Measurements from ENCODE around the gene NFKBIB.
A peak's percentile ranks its signal among the peaks of the same experiment; 100 is the strongest.

Gene NFKBIB

DNA sequence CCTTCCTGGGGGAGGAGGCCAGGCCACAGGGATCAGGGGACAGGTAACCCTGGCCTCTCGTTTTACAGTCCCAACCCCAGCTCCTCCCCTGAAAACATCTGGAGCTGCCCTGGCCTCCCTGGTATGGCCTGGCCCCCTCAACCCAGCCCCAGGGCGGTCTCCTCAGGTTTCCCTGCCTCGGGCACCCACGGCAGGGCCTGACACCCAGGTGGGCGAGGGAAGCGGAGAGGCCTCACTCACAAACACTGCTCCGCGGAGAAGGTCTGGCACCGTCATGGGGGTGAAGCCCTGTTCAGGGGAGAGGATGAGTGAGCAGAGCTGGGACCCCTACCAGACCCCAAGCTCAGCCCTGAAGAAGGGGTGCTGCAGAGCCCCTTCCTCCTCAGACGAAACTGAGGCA, 18.8 kb downstream of the NFKBIB start:
- DNase-seq (no peak), ATAC-seq (replicated peaks) (no peak)
- H3K27me3 Mint-ChIP-seq = no peaks in the 10 kb centered on the region
- H3K9me3 Mint-ChIP-seq = no peaks in the 10 kb centered on the region
- no peak overlapping the region for H3K4me3 Mint-ChIP-seq
- H3K4me1 Mint-ChIP-seq (ENCODE audit: low read depth in 2 of 2) = peaks cover 0 to 3% of the 10 kb centered on the region in 2 donors
- H3K27ac Mint-ChIP-seq = no peak overlapping the region
- H3K36me3 Mint-ChIP-seq (ENCODE audit: insufficient read depth) = peaks cover 7% of the 10 kb centered on the region

DNA sequence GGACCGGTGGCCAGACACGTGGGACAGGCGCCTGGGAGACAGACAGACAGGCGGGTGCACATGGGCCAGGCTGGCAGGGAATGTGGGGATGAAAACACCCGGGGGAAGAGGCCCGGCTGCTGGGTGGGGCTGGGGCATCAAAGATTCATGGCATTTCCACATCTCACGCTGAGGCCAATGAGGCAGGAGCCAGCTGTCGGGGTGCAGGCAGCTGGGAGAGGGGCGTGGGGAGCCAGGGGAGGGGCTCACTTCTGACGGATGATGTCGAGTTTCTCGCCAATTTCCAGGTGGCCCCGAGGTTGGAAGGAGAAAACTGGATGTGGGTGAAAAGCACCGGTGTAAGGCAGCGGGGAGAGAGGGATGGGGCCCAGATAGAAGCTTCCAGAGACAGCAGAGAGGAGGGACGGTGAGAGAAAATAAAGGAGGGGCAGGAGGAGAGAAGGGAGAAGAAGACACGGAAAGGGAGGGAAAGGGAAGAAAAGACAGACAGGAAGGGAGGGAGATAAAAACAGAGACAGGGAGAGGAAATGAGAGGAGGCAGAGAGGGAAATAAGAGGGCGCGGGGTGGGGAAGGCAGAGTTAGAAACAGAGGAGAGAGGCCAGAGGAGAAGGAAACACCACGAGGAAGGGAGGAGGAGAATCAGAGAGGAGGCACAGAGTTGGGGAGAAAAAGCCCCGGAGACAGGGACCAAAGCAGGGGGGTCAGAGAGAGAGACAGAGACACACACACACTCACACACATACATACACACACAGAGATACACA, 20.2 kb downstream of the NFKBIB start:
- ATAC-seq (replicated peaks) (no peak), DNase-seq (no peak)
- H3K36me3 Mint-ChIP-seq (ENCODE audit: insufficient read depth) = peaks cover 7% of the 10 kb centered on the region
- no peaks in the 10 kb centered on the region for H3K9me3 Mint-ChIP-seq
- no peaks in the 10 kb centered on the region for H3K27me3 Mint-ChIP-seq
- no peak overlapping the region for H3K4me3 Mint-ChIP-seq
- H3K4me1 Mint-ChIP-seq (ENCODE audit: low read depth in 2 of 2) = peaks cover 5 to 10% of the 10 kb centered on the region in 2 donors
- H3K27ac Mint-ChIP-seq = no peak overlapping the region

DNA sequence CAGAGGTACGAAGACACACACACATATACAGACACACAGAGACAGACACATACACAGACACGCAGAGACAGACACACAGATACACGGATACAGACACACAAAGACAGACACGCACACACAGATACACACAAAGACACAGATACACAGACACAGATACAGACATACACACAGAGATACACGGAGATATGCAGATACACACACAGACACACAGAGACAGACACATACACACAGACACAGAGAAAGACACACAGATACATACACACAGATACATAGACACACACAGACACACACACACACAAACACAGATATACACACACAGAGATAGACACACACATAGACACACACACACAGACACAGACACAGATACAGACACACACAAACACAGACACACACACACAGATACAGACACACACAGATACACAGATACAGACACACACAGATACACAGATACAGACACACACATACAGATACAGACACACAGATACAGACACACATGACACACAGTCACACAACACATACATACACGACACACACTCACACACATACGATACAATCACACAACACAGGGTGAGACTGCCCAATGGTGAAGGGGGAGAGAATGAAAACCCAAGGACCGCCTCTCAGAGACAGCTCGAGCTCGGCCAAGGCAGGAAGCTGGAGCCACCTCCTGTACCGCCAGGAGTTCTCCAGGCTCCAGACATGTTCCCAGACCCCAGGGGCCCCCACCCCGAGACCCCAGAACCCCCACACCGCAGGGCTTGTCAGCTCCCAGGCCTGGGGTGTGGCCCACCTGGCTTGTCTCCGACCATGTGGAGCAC, 21.0 kb downstream of the NFKBIB start:
- H3K27me3 Mint-ChIP-seq = no peaks in the 10 kb centered on the region
- DNase-seq (no peak), ATAC-seq (replicated peaks) (no peak)
- H3K4me1 Mint-ChIP-seq (ENCODE audit: low read depth in 2 of 2) = peaks cover 10 to 14% of the 10 kb centered on the region in 2 donors
- no peak overlapping the region for H3K27ac Mint-ChIP-seq
- H3K4me3 Mint-ChIP-seq = no peak overlapping the region
- peaks cover 7% of the 10 kb centered on the region for H3K36me3 Mint-ChIP-seq (ENCODE audit: insufficient read depth)
- no peaks in the 10 kb centered on the region for H3K9me3 Mint-ChIP-seq

DNA sequence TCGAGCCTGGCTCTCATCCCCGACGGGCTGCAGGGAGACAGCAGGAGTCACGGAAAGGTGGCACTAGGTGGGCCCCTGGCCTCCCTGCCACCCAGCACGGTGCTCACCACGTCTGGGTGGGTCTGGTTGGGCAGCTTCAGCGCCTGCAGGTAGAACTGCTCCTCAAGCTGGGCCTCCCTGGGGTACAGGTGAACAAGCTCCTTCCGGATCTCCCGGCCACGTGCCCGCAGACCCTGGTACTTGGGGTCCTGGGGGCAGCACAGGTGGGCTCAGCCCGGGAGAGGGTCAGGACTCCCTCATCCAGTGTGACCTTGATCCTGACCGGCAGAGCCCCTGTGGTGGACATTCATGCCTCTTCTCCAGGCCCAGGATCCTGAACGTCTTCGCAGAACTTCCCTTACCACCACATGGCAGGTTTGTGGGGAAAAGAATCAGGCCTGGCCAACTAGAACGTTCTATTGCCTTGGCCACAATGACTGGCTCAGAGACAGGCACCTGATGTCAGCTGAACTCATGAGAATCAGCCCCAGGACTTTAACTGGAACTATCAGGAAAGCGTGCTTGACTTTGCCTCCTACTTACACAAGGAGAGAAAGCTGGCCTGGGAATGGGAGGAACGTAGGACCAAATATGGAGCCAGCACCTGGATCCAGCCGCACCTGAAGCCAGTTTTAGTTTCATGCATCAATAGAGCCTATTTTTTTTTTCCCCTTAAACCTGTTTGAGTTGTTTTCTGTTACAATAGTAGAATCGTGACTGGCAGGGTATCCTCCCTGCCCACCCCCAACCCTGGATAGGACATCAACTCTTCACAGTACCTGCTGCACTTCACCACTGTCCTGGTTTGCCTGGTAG, 21.9 kb downstream of the NFKBIB start:
- Mint-ChIP-seq H3K27ac (peak overlapping the region in 1 of 2 donors; percentile 14), H3K27me3 (no peaks in the 10 kb centered on the region), H3K4me1 (ENCODE audit: low read depth in 2 of 2) (peaks cover 17 to 18% of the 10 kb centered on the region in 2 donors), H3K4me3 (no peak overlapping the region), H3K36me3 (ENCODE audit: insufficient read depth) (peaks cover 10% of the 10 kb centered on the region), H3K9me3 (no peaks in the 10 kb centered on the region)
- ATAC-seq (replicated peaks) = no peak
- no peak for DNase-seq

DNA sequence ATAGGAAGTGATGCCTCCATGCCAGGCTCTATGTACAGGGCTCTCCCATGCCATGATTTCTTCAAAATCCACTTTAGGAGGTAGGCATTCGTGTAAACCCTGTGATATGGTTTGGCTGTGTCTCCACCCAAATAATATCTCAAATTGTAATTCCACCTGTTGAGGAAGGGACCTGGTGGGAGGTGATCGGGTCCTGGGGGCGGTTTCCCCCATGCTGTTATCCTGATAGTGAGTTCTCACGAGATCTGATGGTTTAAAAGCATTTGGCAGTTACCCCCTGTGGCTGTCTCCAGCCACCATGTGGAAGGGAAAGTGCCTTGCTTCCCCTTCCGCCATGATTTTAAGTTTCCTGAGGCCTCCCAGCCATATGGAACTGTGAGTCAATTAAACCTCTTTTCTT, 22.7 kb downstream of the NFKBIB start:
- peaks cover 10% of the 10 kb centered on the region for H3K36me3 Mint-ChIP-seq (ENCODE audit: insufficient read depth)
- H3K4me1 Mint-ChIP-seq (ENCODE audit: low read depth in 2 of 2) = peaks cover 17 to 18% of the 10 kb centered on the region in 2 donors
- peak overlapping the region in 1 of 2 donors; percentile 14 for H3K27ac Mint-ChIP-seq
- ATAC-seq (replicated peaks) = no peak
- DNase-seq = no peak
- H3K4me3 Mint-ChIP-seq = no peak overlapping the region
- no peaks in the 10 kb centered on the region for H3K27me3 Mint-ChIP-seq
- H3K9me3 Mint-ChIP-seq = no peaks in the 10 kb centered on the region

DNA sequence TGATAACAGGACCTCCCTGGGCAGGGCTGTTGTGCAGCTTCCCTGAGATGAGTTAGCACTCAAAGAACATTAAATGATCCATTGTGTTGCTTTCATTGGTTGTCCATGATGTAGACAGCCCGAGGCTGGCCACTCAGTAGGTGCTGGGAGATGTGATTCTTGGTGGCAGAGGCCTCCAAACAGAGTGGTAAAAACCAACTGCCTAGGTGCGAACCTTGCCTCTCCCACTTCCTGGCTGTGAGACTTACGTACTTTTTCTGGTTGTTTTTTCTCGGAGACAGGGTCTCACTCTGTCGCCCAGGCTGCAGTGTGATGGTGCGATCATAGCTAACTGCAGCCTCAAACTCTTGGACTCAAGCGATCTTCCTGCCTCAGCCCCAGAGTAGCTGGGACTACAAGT, 24.6 kb downstream of the NFKBIB start:
- Mint-ChIP-seq H3K36me3 (ENCODE audit: insufficient read depth) (peaks cover 12% of the 10 kb centered on the region), H3K9me3 (no peaks in the 10 kb centered on the region), H3K27me3 (no peaks in the 10 kb centered on the region), H3K4me3 (peak overlapping the region; percentile 8 to 42), H3K4me1 (ENCODE audit: low read depth in 2 of 2) (peaks cover 30 to 33% of the 10 kb centered on the region in 2 donors), H3K27ac (peak overlapping the region; percentile 82 to 92)
- ATAC-seq (replicated peaks) (peak; percentile 88), DNase-seq (peak; percentile 48 to 63 (median 52))

DNA sequence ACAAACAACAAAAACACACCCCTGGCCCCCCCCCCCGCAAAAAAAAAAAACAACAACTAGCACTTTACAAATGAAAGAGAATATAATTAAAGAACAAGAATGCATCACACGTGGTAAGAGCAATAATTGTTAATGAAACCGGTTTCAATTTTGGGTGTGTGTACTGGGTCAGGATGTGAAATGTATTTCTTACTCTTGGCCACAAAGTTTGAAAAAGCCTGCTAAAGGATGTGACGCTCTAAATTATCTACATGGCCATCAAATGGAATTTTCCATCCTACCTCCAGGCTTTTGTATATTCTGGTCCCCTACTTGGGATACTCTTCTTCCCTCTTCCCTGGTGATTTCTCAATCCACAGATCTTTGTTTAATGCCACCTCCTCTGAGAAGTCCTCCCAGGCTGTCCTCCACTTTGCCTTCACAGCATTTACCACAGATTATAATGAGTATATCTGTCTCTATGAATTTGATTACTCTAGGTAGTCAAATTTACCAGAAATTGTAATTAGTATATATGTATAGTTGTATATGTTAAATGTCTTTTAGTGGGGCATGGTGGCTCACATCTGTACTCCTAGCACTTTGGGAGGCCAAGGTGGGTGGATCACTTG, 28.7 kb downstream of the NFKBIB start:
- H3K27me3 Mint-ChIP-seq = no peaks in the 10 kb centered on the region
- no peaks in the 10 kb centered on the region for H3K9me3 Mint-ChIP-seq
- H3K36me3 Mint-ChIP-seq (ENCODE audit: insufficient read depth) = peaks cover 26% of the 10 kb centered on the region
- peaks cover 54 to 57% of the 10 kb centered on the region in 2 donors for H3K4me1 Mint-ChIP-seq (ENCODE audit: low read depth in 2 of 2)
- ATAC-seq (replicated peaks) (peak; percentile 11), DNase-seq (no peak)
- peak overlapping the region; percentile 96 to 98 for H3K4me3 Mint-ChIP-seq
- H3K27ac Mint-ChIP-seq = peak overlapping the region; percentile 55 to 81

DNA sequence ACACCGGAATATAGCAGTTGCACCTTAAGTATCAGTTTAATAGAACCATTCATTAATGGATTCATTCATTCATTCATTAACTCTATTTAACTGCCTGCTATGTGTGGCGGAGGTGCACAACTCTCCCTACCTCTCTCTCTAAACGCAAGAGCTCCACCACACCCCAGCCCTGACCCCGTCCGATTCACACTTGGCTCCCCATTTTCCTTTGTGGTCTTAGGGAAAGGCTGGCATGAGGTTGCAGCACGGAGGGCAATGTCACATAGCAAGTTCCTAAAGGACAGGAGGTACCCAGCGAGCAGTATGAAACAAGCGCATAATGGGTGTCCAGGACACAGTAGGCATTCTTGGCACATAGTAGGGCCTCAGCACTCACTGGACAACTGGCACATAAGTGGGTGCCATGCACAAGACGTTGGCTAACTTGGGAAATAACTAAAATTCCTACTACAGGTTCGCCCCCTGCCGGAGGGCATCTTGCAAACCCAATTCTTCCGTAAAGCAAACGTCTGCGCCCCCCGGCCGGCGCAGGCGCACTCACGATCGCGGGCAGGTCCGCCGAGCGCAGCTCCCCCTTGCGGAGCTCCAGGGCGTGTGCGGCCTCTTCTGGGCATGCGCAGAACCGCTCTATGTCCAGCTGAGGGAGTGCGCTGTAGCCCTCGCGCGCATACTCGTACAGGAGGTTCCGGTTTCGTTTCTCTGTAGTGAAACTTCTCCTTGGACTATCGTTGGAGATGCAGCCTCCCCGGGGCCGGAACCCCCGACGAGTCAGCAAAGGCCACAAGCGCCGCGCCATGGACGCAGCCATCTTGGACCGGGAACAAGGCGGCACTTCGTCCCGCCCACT, 30.4 kb downstream of the NFKBIB start, which contains the start of gene SARS2:
TSS of gene SARS2 (minus strand) at position 835 of the 847 bp plus-strand sequence. CDS start at position 808, 27 bp downstream.
- peak within 1 kb of the TSS; percentile 98 to 99 for H3K27ac Mint-ChIP-seq
- H3K27me3 Mint-ChIP-seq = no peaks in the 10 kb centered on the region
- DNase-seq (peak; percentile 88 to 98 (median 93)), ATAC-seq (replicated peaks) (peak; percentile 53)
- H3K36me3 Mint-ChIP-seq (ENCODE audit: insufficient read depth) = peaks cover 31% of the 10 kb centered on the region
- peak within 1 kb of the TSS; percentile 96 to 98 for H3K4me3 Mint-ChIP-seq
- H3K9me3 Mint-ChIP-seq = no peaks in the 10 kb centered on the region
- peaks cover 46 to 52% of the 10 kb centered on the region in 2 donors for H3K4me1 Mint-ChIP-seq (ENCODE audit: low read depth in 2 of 2)

DNA sequence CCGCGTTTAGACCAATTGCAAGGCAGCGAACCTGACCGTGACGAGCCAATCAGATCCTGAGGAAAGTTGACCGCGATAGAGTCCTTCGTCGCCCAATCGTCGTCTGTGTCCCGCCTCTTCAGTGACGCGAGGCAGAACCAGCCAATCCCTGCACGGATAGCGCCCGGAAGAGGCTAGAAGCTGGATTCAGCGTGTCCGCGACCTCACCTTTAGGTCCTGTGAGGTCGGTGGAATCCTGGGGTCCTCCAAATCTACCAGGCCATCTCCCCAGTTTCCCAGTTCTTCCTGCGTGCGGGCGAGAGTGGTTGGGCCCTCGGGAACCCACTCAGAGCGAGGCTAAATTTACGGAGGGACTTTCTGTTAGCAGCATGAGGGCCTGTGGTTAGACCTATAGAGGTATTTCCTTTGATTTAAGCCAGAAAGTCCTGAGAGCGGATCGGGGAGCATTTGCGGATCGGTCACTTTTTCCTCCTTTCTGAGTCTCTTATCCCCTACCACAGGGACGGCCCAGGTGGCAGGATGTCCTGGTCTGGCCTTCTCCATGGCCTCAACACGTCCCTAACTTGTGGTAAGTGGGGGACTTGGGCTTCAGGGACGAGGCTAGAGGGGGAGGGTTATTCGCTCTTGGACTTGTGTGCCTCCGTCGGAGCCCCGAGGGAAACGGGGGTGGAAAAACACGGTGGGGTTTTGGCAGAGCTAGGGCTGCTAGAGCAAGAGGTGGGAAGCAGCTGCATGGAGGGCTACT, 31.2 kb downstream of the NFKBIB start, which contains the start of gene MRPS12:
TSS of gene MRPS12 (plus strand) at position 169 of the 745 bp plus-strand sequence. CDS start at position 520, 351 bp downstream.
- H3K9me3 Mint-ChIP-seq = no peaks in the 10 kb centered on the region
- H3K4me3 Mint-ChIP-seq = peak within 1 kb of the TSS; percentile 96 to 98
- peak within 1 kb of the TSS; percentile 98 to 99 for H3K27ac Mint-ChIP-seq
- peaks cover 31% of the 10 kb centered on the region for H3K36me3 Mint-ChIP-seq (ENCODE audit: insufficient read depth)
- DNase-seq = peak in 2 of 3 experiments; percentile 97 to 98
- peaks cover 43 to 48% of the 10 kb centered on the region in 2 donors for H3K4me1 Mint-ChIP-seq (ENCODE audit: low read depth in 2 of 2)
- H3K27me3 Mint-ChIP-seq = no peaks in the 10 kb centered on the region
- ATAC-seq (replicated peaks) = peak; percentile 91

DNA sequence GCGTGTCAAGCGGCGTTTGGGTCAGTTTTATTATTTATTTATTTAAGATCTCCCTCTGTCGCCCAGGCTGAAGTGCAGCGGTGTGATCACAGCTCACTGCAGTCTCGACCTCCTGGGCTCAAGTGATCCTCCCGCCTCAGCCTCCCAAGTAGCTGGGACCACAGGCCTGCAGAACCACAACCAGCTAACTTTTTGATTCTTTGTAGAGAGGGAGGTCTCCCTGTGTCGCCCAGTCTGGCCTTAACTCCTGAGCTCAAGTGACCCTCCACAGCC, 31.7 kb downstream of the NFKBIB start:
- DNase-seq (no peak), ATAC-seq (replicated peaks) (no peak)
- H3K27ac Mint-ChIP-seq = peak overlapping the region; percentile 98 to 99
- H3K4me1 Mint-ChIP-seq (ENCODE audit: low read depth in 2 of 2) = peaks cover 39 to 43% of the 10 kb centered on the region in 2 donors
- no peaks in the 10 kb centered on the region for H3K9me3 Mint-ChIP-seq
- peaks cover 29% of the 10 kb centered on the region for H3K36me3 Mint-ChIP-seq (ENCODE audit: insufficient read depth)
- H3K4me3 Mint-ChIP-seq = peak overlapping the region; percentile 96 to 98
- H3K27me3 Mint-ChIP-seq = no peaks in the 10 kb centered on the region

DNA sequence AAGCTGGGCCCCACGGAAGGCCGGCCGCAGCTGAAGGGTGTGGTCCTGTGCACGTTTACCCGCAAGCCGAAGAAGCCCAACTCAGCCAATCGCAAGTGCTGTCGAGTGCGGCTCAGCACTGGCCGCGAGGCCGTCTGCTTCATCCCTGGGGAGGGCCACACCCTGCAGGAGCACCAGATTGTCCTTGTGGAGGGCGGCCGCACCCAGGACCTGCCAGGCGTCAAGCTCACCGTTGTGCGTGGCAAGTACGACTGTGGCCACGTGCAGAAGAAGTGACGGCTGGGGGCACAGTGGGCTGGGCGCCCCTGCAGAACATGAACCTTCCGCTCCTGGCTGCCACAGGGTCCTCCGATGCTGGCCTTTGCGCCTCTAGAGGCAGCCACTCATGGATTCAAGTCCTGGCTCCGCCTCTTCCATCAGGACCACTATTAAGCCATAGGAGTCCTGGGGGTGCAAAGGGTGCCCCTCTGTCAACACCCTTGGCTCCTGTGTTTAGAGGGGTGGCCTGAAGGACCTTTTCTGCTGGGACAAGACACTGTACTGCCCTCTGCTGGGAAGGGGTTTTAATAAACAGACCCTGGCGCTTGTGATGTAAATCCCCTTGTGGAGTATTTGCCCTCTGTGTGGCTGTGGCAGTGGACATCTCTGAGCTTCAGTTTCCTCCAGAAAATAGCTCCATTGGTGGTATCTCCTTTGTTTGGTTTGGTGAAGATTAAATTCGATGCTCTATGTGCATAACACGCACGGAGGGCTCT, 32.8 kb downstream of the NFKBIB start:
- H3K4me1 Mint-ChIP-seq (ENCODE audit: low read depth in 2 of 2) = peaks cover 38 to 41% of the 10 kb centered on the region in 2 donors
- H3K9me3 Mint-ChIP-seq = no peaks in the 10 kb centered on the region
- no peak for ATAC-seq (replicated peaks)
- H3K36me3 Mint-ChIP-seq (ENCODE audit: insufficient read depth) = peaks cover 29% of the 10 kb centered on the region
- peak; percentile 34 to 50 (median 41) for DNase-seq
- no peaks in the 10 kb centered on the region for H3K27me3 Mint-ChIP-seq
- peak overlapping the region; percentile 47 to 96 for H3K4me3 Mint-ChIP-seq
- peak overlapping the region in 1 of 2 donors; percentile 57 for H3K27ac Mint-ChIP-seq

Measured in effector memory CD8-positive, alpha-beta T cell (primary cell).